Nephron progenitor cell (in vitro differentiated cells): ENCODE data around the gene IPCEF1.

Source experiments
- DNase-seq: peaks from one replicate; pipeline ENCODE4 v3.0.0; 2021
- H3K27ac Mint-ChIP-seq: 2 replicates; pipeline ENCODE4 v1.8.0; 2021; ENCODE audit warnings: mild to moderate bottlenecking, moderate library complexity, mixed read lengths
- H3K27me3 Mint-ChIP-seq: 2 replicates; pipeline ENCODE4 v1.8.0; 2021; ENCODE audit warnings: mild to moderate bottlenecking, low read depth, mixed read lengths; ENCODE audit not compliant: poor library complexity
- H3K36me3 Mint-ChIP-seq: 2 replicates; pipeline ENCODE4 v1.8.0; 2021; ENCODE audit warnings: low read depth, mixed read lengths
- H3K4me1 Mint-ChIP-seq: 2 replicates; pipeline ENCODE4 v1.8.0; 2021; ENCODE audit warnings: mixed read lengths
- H3K4me3 Mint-ChIP-seq: 2 replicates; pipeline ENCODE4 v1.8.0; 2021; ENCODE audit warnings: mild to moderate bottlenecking, moderate library complexity, mixed read lengths
- H3K9me3 Mint-ChIP-seq: 2 replicates; pipeline ENCODE4 v1.8.0; 2021; ENCODE audit warnings: mild to moderate bottlenecking, moderate library complexity, mixed read lengths
- TF ChIP-seq, protein P1 (sequence below): fragments of 200-600 bp; sonication (generic); IDR thresholded peaks from 2 replicates; pipeline ENCODE4 v1.5.0; 2021; ENCODE audit warnings: antibody characterized with exemption

Gene IPCEF1

DNA sequence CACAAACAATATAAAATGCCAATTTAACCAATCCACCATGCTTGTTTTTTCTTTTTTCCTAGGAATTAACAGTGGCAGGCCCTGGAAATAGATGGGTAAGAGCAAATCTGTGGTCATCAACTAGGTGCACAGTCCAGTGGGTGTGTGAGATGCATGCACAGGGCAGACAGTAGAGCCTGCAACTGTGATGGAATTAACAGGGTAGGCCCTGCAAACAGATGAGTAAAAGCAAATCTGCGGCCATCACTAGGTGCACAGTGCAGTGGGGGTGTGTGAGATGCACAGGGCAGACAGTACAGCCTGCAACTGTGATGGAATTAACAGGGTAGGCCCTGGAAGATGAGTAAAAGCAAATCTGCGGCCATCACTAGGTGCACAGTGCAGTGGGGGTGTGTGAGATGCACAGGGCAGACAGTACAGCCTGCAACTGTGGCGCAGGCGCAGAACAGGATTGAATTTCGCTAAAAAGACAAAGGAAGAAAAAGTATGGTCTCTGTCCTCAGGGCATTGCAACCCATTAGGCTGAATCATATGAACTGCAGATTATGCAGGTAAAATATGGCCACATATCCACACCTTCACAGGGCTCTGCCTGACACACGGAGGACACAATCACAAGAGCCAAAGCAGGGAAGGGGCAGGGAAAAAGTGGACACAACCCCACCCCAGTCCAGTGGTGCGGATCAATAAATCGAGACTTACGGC, 41.0 kb upstream of the IPCEF1 start:
- no peaks in the 10 kb centered on the region for H3K9me3 Mint-ChIP-seq
- H3K4me3 Mint-ChIP-seq: no peak overlapping the region
- DNase-seq: no peak
- H3K27me3 Mint-ChIP-seq: no peaks in the 10 kb centered on the region
- H3K4me1 Mint-ChIP-seq: peaks cover 5% of the 10 kb centered on the region
- TF ChIP-seq, protein P1, sequence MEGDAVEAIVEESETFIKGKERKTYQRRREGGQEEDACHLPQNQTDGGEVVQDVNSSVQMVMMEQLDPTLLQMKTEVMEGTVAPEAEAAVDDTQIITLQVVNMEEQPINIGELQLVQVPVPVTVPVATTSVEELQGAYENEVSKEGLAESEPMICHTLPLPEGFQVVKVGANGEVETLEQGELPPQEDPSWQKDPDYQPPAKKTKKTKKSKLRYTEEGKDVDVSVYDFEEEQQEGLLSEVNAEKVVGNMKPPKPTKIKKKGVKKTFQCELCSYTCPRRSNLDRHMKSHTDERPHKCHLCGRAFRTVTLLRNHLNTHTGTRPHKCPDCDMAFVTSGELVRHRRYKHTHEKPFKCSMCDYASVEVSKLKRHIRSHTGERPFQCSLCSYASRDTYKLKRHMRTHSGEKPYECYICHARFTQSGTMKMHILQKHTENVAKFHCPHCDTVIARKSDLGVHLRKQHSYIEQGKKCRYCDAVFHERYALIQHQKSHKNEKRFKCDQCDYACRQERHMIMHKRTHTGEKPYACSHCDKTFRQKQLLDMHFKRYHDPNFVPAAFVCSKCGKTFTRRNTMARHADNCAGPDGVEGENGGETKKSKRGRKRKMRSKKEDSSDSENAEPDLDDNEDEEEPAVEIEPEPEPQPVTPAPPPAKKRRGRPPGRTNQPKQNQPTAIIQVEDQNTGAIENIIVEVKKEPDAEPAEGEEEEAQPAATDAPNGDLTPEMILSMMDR: no peak
- H3K36me3 Mint-ChIP-seq: peaks cover 36% of the 10 kb centered on the region
- H3K27ac Mint-ChIP-seq: no peak overlapping the region

DNA sequence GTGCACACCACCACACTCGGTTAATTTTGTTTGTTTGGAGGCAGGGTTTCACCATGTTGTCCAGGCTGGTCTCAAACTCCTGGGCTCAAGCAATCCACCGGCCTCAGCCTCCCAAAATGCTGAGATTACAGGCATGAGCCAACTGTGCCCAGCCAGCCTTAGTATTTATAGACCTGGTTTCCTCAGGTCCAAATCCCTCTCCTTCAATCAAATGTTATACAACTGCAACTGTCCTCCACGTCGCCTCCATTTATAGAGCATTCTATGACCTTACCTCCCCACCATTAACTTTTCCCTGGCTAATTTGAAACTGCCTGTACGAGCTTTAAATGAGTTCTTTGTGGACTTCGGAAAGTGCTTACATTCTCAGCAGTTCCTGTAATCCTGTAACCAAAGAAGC, 39.3 kb upstream of the IPCEF1 start:
- Mint-ChIP-seq H3K4me3 (no peak overlapping the region), H3K36me3 (peaks cover 27% of the 10 kb centered on the region), H3K9me3 (peaks cover 6% of the 10 kb centered on the region), H3K4me1 (peaks cover 5% of the 10 kb centered on the region), H3K27me3 (no peaks in the 10 kb centered on the region), H3K27ac (peak overlapping the region; percentile 20)
- no peak for DNase-seq
- TF ChIP-seq, protein P1: no peak

DNA sequence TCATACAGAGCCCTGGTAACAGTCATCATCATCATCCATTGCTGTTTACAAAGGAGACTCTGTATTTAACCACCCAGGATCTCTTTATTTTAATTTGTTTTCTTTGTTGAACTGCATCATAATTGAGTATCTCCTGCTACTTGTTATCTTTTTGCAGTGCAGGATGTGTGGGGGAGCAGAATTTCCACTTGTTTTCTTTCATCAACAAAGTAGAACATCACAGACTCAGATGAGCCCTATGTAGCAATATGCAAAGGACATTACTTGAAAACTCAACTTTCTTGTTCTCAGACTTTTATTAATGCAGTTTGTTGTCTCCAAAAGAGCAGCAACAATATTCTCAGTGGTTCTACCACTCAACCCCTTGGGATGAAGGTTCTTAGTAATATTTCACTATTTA, 38.7 kb upstream of the IPCEF1 start:
- peaks cover 5% of the 10 kb centered on the region for H3K4me1 Mint-ChIP-seq
- peaks cover 6% of the 10 kb centered on the region for H3K9me3 Mint-ChIP-seq
- no peak overlapping the region for H3K27ac Mint-ChIP-seq
- H3K36me3 Mint-ChIP-seq: peaks cover 24% of the 10 kb centered on the region
- no peaks in the 10 kb centered on the region for H3K27me3 Mint-ChIP-seq
- H3K4me3 Mint-ChIP-seq: no peak overlapping the region
- TF ChIP-seq, protein P1: no peak
- DNase-seq: no peak

DNA sequence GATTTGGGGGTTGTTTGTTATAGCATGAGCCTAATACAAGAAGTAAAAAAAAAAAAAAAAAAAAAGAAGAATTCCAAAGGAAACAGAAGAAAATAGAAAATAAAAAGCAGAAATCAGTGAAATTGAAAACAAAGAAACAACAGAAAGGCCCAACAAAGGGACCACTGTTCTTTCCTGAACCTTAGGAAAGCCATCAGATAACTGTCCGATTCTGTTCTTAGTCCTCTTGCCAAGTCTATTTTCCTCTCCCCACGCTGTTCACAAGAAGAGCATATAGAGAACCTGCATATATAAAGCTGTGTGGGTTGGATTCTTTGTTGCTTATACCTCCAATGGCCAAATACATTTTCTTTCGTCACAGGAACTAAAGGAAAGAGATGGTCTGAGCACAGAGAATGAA, 38.0 kb upstream of the IPCEF1 start:
- H3K9me3 Mint-ChIP-seq: peaks cover 13% of the 10 kb centered on the region
- peaks cover 5% of the 10 kb centered on the region for H3K4me1 Mint-ChIP-seq
- TF ChIP-seq, protein P1: no peak
- H3K4me3 Mint-ChIP-seq: no peak overlapping the region
- H3K27ac Mint-ChIP-seq: peak overlapping the region; percentile 30
- peaks cover 26% of the 10 kb centered on the region for H3K36me3 Mint-ChIP-seq
- no peak for DNase-seq
- H3K27me3 Mint-ChIP-seq: no peaks in the 10 kb centered on the region

DNA sequence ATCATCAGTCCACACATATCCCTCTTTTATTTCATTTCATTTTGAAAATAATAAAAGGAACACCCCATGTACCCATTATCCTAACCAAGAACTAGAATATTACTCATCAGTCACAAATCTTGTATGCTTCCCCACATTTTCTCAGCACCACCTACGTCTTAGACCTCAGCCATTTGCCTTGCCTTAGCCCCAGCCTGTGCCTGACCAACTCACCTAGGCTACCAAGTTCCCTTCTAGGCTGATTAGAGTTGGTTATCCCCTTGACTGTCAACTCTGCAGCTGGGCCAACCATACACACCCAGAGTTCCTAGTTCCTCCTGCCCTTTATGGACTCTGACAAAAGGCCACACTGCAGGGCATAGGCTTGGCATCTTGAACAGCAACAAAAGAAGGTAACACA, 33.4 kb upstream of the IPCEF1 start:
- H3K9me3 Mint-ChIP-seq: peaks cover 24% of the 10 kb centered on the region

More for the DNA sequence above, 33.4 kb upstream of the IPCEF1 start:
- peaks cover 3% of the 10 kb centered on the region for H3K27me3 Mint-ChIP-seq
- peaks cover 5% of the 10 kb centered on the region for H3K4me1 Mint-ChIP-seq
- H3K27ac Mint-ChIP-seq: no peak overlapping the region
- DNase-seq: no peak
- TF ChIP-seq, protein P1: no peak
- peaks cover 24% of the 10 kb centered on the region for H3K36me3 Mint-ChIP-seq
- H3K4me3 Mint-ChIP-seq: no peak overlapping the region
